K562 (cell line): ENCODE data around the gene HPGDS. TPM values are rescaled to one million over a fixed set of nuclear protein-coding genes. Genes with fewer than 3 reads are reported as not detected.
A peak's percentile ranks its signal among the peaks of the same experiment; 100 is the strongest.

Experiments used
- ATAC-seq: fragments of 200-7000 bp; cut with Tn5 transposase; 3 replicates; pipeline ENCODE4 v1.9.1; 2020; ENCODE audit warnings: moderate library complexity
- BruUV-seq: library from RNA; stranded (reverse); fragments of 400-500 nt; replicated peaks from 2 replicates; lab custom pipeline; 2021; lab: Mats Ljungman, UMichigan
- CTCF ChIA-PET: fragments of 300-600 bp; formaldehyde crosslinking; extraction: SDS; loops from one replicate; lab custom pipeline; 2021; ENCODE audit warnings: low intra/inter-chr PET ratio; lab: Yijun Ruan, JAX
- POLR2A ChIA-PET: fragments of 300-600, 350-650 bp; sonication (Branson Sonifier 250); formaldehyde crosslinking; extraction: SDS; loops from one replicate; lab custom pipeline; 2021; ENCODE audit warnings: antibody characterized with exemption, inconsistent platforms; lab: Yijun Ruan, JAX
- DNase-seq, 4 experiments: peaks; one replicate each; pipeline versions ENCODE4 v3.0.0 to v3.0.0-alpha.2; 2011 to 2018; ENCODE audit warnings: low spot score in 3 of 4, mixed read lengths in 3 of 4; ENCODE audit errors: extremely low read depth in 1 of 4
- FAIRE-seq: peaks from 2 replicates; lab custom pipeline; 2011; peaks lifted over from hg19 to GRCh38; lab: Jason Lieb, UNC
- H2AFZ ChIP-seq: 2 replicates; pipeline ENCODE4 v1.6.0; 2011; ENCODE audit warnings: low read depth, low read length, control low read depth, inconsistent platforms
- H3K27ac ChIP-seq: fragments of 200-600 bp; 3 replicates; pipeline ENCODE4 v1.8.0; 2011; ENCODE audit warnings: low read depth, mild to moderate bottlenecking, control low read depth, inconsistent platforms, low read length, moderate library complexity, mixed read lengths; ENCODE audit errors: extremely low read depth
- H3K27me3 ChIP-seq, 2 experiments: fragments of 300-600 bp in 1 of 2; 2 replicates in 1 of 2; 3 replicates in 1 of 2; pipeline versions ENCODE4 v1.6.0 to v1.8.0; 2011; ENCODE audit warnings: inconsistent platforms in 2 of 2, low read length in 2 of 2, mild to moderate bottlenecking in 1 of 2, mixed read lengths in 1 of 2, moderate library complexity in 1 of 2; ENCODE audit not compliant: control insufficient read depth in 2 of 2, insufficient read depth in 2 of 2
- H3K36me3 ChIP-seq: fragments of 300-600 bp; 3 replicates; pipeline ENCODE4 v1.8.0; 2011; ENCODE audit warnings: mild to moderate bottlenecking, low read length, inconsistent platforms; ENCODE audit not compliant: control insufficient read depth, insufficient read depth
- H3K4me1 ChIP-seq, 2 experiments: fragments of 200-600 bp in 1 of 2; replicated peaks in 1 of 2; 2 replicates in 1 of 2; 3 replicates in 1 of 2; pipeline versions ENCODE4 v1.5.1 to v1.8.0; 2011; ENCODE audit warnings: inconsistent platforms in 2 of 2, low read length in 2 of 2, mild to moderate bottlenecking in 1 of 2, mixed read lengths in 1 of 2, moderate library complexity in 1 of 2; ENCODE audit not compliant: control insufficient read depth in 2 of 2, insufficient read depth in 2 of 2
- H3K4me2 ChIP-seq: 2 replicates; pipeline ENCODE4 v1.6.1; 2011; ENCODE audit warnings: low read length, control low read depth, inconsistent platforms, mixed read lengths; ENCODE audit not compliant: insufficient read depth
- H3K4me3 ChIP-seq: fragments of 200-600 bp; sonication (generic), shearing (Covaris generic); 2 replicates; pipeline ENCODE4 v1.5.1; 2016; ENCODE audit warnings: control low read depth, inconsistent platforms
- H3K79me2 ChIP-seq: fragments of 200-600 bp; 3 replicates; pipeline ENCODE4 v1.8.0; 2011; ENCODE audit warnings: low read length, inconsistent platforms; ENCODE audit not compliant: control insufficient read depth, insufficient read depth
- H3K9ac ChIP-seq, 2 experiments: 2 replicates each; pipeline versions ENCODE4 v1.6.0 to v1.6.1; 2011; ENCODE audit warnings: low read depth in 2 of 2, low read length in 2 of 2, control low read depth in 1 of 2, inconsistent platforms in 1 of 2, mild to moderate bottlenecking in 1 of 2, mixed read lengths in 1 of 2; ENCODE audit not compliant: insufficient read depth in 1 of 2
- H3K9me1 ChIP-seq: one replicate; pipeline ENCODE4 v1.6.0; 2011; ENCODE audit warnings: inconsistent platforms, mild to moderate bottlenecking, low read length, moderate library complexity; ENCODE audit not compliant: control insufficient read depth, insufficient read depth
- H3K9me3 ChIP-seq: replicated peaks from 2 replicates; pipeline ENCODE4 v1.5.1; 2011; ENCODE audit warnings: low read depth, low read length, inconsistent platforms; ENCODE audit not compliant: control insufficient read depth, insufficient read depth
- H4K20me1 ChIP-seq: replicated peaks from 2 replicates; pipeline ENCODE4 v1.6.1; 2011; ENCODE audit warnings: low read length, inconsistent platforms, mixed read lengths; ENCODE audit not compliant: control insufficient read depth, insufficient read depth
- CC2D1A ChIP-seq: fragments of 450-650 bp; IDR thresholded peaks from 2 replicates; pipeline ENCODE4 v1.6.1; 2017; ENCODE audit warnings: mild to moderate bottlenecking
- CHCHD3 ChIP-seq: fragments of 250-450 bp; sonication (Bioruptor Pico); IDR thresholded peaks from 2 replicates; pipeline ENCODE4 v2.1.2; 2022; ENCODE audit warnings: mild to moderate bottlenecking
- FOXK2 ChIP-seq, 2 experiments: fragments of 450-650 bp; IDR thresholded peaks in 1 of 2; conservative IDR thresholded peaks in 1 of 2; 2 replicates each; pipeline ENCODE4 v1.6.1; 2016; ENCODE audit warnings: low read depth in 2 of 2, mild to moderate bottlenecking in 1 of 2
- MED1 ChIP-seq: sonication (generic); formaldehyde crosslinking; IDR thresholded peaks from 2 replicates; pipeline ENCODE4 v1.8.1; 2023; ENCODE audit warnings: missing genetic modification reagents, borderline replicate concordance
- NR4A1 ChIP-seq, 2 experiments: fragments of 250-450 bp in 1 of 2; fragments of 450-650 bp in 1 of 2; sonication (Bioruptor Pico) in 1 of 2; IDR thresholded peaks; 2 replicates each; pipeline versions ENCODE4 v1.4.0 to v1.6.1; 2016 to 2020; ENCODE audit warnings: mild to moderate bottlenecking in 2 of 2, missing compliant biosample characterization in 1 of 2, missing genetic modification characterization in 1 of 2, moderate library complexity in 1 of 2
- RAD21 ChIP-seq, 2 experiments: fragments of 250-450 bp in 1 of 2; fragments of 450-650 bp in 1 of 2; sonication (Bioruptor Pico) in 1 of 2; formaldehyde crosslinking in 1 of 2; IDR thresholded peaks in 1 of 2; conservative IDR thresholded peaks in 1 of 2; 2 replicates each; pipeline versions ENCODE4 v1.4.0 to v1.8.0; 2020 to 2022; ENCODE audit warnings: mild to moderate bottlenecking in 2 of 2, moderate library complexity in 1 of 2
- ZBTB7A ChIP-seq: IDR thresholded peaks from 2 replicates; pipeline ENCODE4 v1.6.1; 2011; ENCODE audit warnings: low read depth, mild to moderate bottlenecking, low read length, moderate library complexity, borderline replicate concordance; ENCODE audit not compliant: control insufficient read depth
- ZKSCAN8 ChIP-seq: fragments of 200-800 bp; sonication (Bioruptor generic); IDR thresholded peaks from 2 replicates; pipeline ENCODE4 v1.6.1; 2016; ENCODE audit warnings: missing genetic modification characterization, missing compliant biosample characterization
- ZNF174 ChIP-seq: fragments of 250-450 bp; sonication (Bioruptor Pico); IDR thresholded peaks from 2 replicates; pipeline ENCODE4 v1.4.0; 2020; ENCODE audit warnings: mild to moderate bottlenecking
- ZNF699 ChIP-seq: fragments of 250-450 bp; sonication (Bioruptor Pico); IDR thresholded peaks from 2 replicates; pipeline ENCODE4 v1.8.0; 2021; ENCODE audit warnings: mild to moderate bottlenecking, moderate library complexity; ENCODE audit not compliant: insufficient replicate concordance
- WGBS: fragments of 100-300 bp; shearing (Covaris generic); methylation state at CpG from one replicate; pipeline ENCODE4 v1.1.6; 2016; ENCODE audit warnings: low coverage, mixed read lengths; ENCODE audit not compliant: insufficient coverage; ENCODE audit errors: missing lambda C conversion rate; 5-methylcytosine and 5-hydroxymethylcytosine counted together
- in situ Hi-C: fragments of 300-500 bp; cut with MboI; formaldehyde crosslinking; loops from 4 replicates; pipeline ENCODE4 v1.15.0; 2018; ENCODE audit warnings: inconsistent platforms, mixed read lengths
- intact Hi-C: fragments of 100-400 bp; cut with micrococcal nuclease; formaldehyde crosslinking; loops from 2 replicates; pipeline ENCODE4 v1.14.2; 2022
- polyA plus RNA-seq, 8 experiments: library from polyadenylated mRNA; depleted of rRNA in 4 of 8; stranded (reverse) in 5 of 8; unstranded in 3 of 8; fragments of >200 nt; fragmentation: Nextera tagmentation in 2 of 8; fragmentation: Illumina TruSeq in 1 of 8; extraction: Ambion mirVana in 2 of 8; extraction: Trizol in 1 of 8; gene quantifications; 2 replicates each; pipeline versions ENCODE4 v1.2.1 to v1.2.3, GENCODE V29; 2011 to 2014; ENCODE audit warnings: inconsistent platforms in 1 of 8, missing spikeins in 1 of 8
- total RNA-seq, 7 experiments: library from RNA; depleted of rRNA in 6 of 7; stranded (reverse); fragments of >200 nt in 6 of 7; fragmentation: Illumina TruSeq in 2 of 7; extraction: Trizol in 2 of 7; gene quantifications; 2 replicates each; pipeline versions ENCODE4 v1.2.1 to v1.2.3, GENCODE V29; 2011 to 2021; ENCODE audit warnings: low replicate concordance in 1 of 7
- TF ChIP-seq, protein P1 (sequence below): fragments of 450-650 bp; IDR thresholded peaks from 2 replicates; pipeline ENCODE4 v1.6.1; 2014; ENCODE audit warnings: low read depth, mild to moderate bottlenecking, moderate library complexity, borderline replicate concordance
- TF ChIP-seq, protein P2 (sequence below): fragments of 250-450 bp; sonication (Bioruptor Pico); IDR thresholded peaks from 2 replicates; pipeline ENCODE4 v1.8.0; 2022; ENCODE audit warnings: moderate library complexity, mild to moderate bottlenecking, inconsistent platforms

The HPGDS gene
- total and polyA plus RNA-seq, 9 of the 15 experiments (the other 6 are each of a cell fraction or from before 2014, with no cell fraction given): 0.07 to 0.36 (median 0.14) TPM; not detected in 4

DNA sequence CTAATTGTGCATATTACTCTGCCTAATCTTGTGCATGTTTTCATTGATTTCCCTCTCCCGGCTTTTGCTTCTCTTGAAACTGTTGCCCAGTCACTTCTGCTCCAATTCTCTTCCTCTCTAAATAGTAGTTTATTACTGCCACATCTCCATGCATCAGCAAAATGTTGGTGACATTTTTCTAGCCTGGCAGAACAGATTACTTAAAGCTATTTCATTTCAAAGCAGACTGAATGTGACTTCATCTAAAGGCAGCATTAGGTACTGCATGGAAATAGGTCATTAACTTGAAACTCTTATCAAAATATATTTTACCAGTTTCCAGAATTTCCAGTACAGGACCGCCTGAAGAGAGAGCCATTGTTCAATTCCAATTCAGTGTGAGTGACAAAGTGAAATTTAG is 52.4 kb downstream of the HPGDS start:
- Histone ChIP-seq H3K4me3 (no peak overlapping the region), H3K9me1 (no peaks in the 10 kb centered on the region), H3K27ac (no peak overlapping the region), H4K20me1 (no peaks in the 10 kb centered on the region), H3K9ac (no peak overlapping the region), H2AFZ (no peak overlapping the region), H3K36me3 (peaks cover 47% of the 10 kb centered on the region; the same call in 2 of the 3 replicates), H3K9me3 (no peaks in the 10 kb centered on the region), H3K4me2 (no peak overlapping the region), H3K27me3 (no peaks in the 10 kb centered on the region), H3K4me1 (no peaks in the 10 kb centered on the region), H3K79me2 (no peaks in the 10 kb centered on the region)
- intact Hi-C loops (no loop called here), in situ Hi-C loops (no loop called here)
- POLR2A ChIA-PET: no interaction called here
- no peak for TF ChIP-seq MED1 (CRISPR knock-in tag)
- no peak for TF ChIP-seq ZBTB7A
- TF ChIP-seq RAD21 (CRISPR knock-in tag; conservative IDR thresholded peaks at IDR 0.05 in 1 of 2, IDR thresholded peaks at IDR 0.05 in 1 of 2): no peak
- TF ChIP-seq FOXK2 (conservative IDR thresholded peaks at IDR 0.05 in 1 of 2, IDR thresholded peaks at IDR 0.05 in 1 of 2; ENCODE audit: low read depth in 2 of 2): no peak
- no peak for TF ChIP-seq CC2D1A
- TF ChIP-seq, protein P1, sequence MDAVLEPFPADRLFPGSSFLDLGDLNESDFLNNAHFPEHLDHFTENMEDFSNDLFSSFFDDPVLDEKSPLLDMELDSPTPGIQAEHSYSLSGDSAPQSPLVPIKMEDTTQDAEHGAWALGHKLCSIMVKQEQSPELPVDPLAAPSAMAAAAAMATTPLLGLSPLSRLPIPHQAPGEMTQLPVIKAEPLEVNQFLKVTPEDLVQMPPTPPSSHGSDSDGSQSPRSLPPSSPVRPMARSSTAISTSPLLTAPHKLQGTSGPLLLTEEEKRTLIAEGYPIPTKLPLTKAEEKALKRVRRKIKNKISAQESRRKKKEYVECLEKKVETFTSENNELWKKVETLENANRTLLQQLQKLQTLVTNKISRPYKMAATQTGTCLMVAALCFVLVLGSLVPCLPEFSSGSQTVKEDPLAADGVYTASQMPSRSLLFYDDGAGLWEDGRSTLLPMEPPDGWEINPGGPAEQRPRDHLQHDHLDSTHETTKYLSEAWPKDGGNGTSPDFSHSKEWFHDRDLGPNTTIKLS: no peak
- no peak for TF ChIP-seq NR4A1 (CRISPR knock-in tag; IDR thresholded peaks at IDR 0.05)
- TF ChIP-seq NR4A1 (tag; IDR thresholded peaks at IDR 0.05): no peak
- no peak for TF ChIP-seq ZNF699 (CRISPR knock-in tag)
- no peak for TF ChIP-seq ZNF174 (CRISPR knock-in tag)
- TF ChIP-seq, protein P2, sequence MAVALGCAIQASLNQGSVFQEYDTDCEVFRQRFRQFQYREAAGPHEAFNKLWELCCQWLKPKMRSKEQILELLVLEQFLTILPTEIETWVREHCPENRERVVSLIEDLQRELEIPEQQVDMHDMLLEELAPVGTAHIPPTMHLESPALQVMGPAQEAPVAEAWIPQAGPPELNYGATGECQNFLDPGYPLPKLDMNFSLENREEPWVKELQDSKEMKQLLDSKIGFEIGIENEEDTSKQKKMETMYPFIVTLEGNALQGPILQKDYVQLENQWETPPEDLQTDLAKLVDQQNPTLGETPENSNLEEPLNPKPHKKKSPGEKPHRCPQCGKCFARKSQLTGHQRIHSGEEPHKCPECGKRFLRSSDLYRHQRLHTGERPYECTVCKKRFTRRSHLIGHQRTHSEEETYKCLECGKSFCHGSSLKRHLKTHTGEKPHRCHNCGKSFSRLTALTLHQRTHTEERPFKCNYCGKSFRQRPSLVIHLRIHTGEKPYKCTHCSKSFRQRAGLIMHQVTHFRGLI (CRISPR knock-in tag): no peak
- TF ChIP-seq CHCHD3 (CRISPR knock-in tag): no peak
- TF ChIP-seq ZKSCAN8 (CRISPR knock-in tag): no peak
- DNase-seq (no peak), ATAC-seq (peak; percentile 49; the same call in 1 of the 3 replicates), FAIRE-seq (no peak)
- WGBS: 86% methylated on average over 2 of the region's 2 CpGs
- CTCF ChIA-PET: no interaction called here
- no TSS peak for BruUV-seq
